HG03565 (cell line): ENCODE measurements around the gene ATAD3A.
"Not testable (repeated sequence)": the region's sequence is repeated elsewhere in the genome, so short reads cannot be mapped to it uniquely, and the experiment has no call there.

ENCODE experiments used
- ATAC-seq: cut with Tn5 transposase; IDR thresholded peaks from one replicate; pipeline ENCODE4 v1.9.1; 2021; ENCODE audit warnings: mild to moderate bottlenecking, moderate library complexity; ENCODE audit not compliant: unreplicated experiment

ATAD3A gene

GRCh38 chr1:1489231-1489630, 22.7 kb upstream of the ATAD3A start:
- ATAC-seq, result no peak

GRCh38 chr1:1489861-1490260, 22.1 kb upstream of the ATAD3A start:
- ATAC-seq, result no peak

DNA sequence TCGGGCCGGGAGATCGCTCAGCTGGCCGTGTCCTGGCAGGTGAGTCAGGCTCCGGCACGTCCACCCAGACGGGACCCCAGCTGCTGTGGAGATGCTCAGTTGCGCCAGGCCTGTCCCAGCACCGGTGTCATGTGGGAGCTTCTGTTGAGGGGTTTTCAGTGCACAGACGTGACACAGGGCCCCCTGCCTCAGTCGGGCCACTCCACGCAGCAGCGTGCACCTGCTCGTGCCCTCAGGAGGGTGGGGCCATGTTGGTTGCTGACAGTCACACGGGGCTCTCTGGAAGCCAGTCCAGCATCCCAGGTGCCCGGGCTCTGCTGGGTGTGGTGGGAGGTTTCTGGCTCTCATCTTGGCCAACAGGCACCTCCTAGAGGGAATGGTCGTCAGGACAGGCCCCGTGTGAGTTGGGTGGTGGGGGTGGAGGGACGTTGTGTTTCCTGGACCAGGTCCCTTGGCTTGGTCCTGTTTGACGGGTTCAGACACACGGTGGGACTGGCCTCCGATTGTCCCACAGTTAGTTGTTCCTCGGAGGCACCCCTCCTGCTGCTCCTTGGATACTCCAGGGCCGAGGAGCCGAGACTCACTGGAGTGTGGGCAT, 21.2 kb upstream of the ATAD3A start:
- no peak for ATAC-seq

DNA sequence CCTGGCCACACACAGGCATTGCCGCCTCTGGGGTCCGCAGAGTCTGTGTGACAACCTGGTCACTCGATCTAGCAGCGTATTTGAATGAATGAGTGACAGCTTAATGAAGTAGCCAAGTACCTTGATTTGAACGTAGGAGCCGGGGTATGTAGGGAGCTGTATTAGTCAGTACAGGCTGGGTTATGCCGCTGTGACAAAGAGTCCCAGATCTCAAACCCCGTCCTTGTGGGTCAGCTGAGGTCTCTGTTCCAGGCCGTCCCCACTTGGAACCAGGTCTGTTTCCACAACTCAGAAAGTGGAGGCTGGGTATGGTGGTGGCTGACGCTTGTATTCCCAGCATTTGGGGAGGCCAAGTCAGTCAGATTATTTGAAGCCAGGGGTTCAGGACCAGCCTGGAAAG, 20.4 kb upstream of the ATAD3A start:
- ATAC-seq, result no peak

GRCh38 chr1:1494311-1494710, 17.7 kb upstream of the ATAD3A start:
- ATAC-seq, result not testable (repeated sequence)

DNA sequence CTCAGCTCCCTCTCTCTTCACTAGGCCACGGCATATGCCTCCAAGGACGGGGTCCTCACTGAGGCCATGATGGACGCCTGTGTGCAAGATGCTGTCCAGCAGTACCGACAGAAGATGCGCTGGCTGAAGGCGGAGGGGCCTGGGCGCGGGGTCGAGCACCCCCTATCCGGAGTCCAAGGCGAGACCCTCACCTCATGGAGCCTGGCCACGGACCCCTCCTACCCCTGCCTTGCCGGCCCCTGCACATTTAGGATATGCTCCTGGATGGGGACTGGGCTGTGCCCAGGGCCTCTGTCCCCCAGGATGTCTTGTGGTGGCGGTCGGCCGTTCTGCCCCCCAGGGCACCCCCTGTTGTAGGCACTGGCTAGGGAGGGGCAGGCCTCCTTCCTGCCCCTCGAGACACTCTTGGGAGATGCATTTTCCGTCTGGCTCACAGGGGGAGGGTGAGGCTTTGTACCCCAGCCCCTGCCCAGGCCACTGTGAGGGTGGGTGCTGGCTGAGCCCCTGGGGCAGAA, 16.4 kb upstream of the ATAD3A start:
- ATAC-seq, result not testable (repeated sequence)

DNA sequence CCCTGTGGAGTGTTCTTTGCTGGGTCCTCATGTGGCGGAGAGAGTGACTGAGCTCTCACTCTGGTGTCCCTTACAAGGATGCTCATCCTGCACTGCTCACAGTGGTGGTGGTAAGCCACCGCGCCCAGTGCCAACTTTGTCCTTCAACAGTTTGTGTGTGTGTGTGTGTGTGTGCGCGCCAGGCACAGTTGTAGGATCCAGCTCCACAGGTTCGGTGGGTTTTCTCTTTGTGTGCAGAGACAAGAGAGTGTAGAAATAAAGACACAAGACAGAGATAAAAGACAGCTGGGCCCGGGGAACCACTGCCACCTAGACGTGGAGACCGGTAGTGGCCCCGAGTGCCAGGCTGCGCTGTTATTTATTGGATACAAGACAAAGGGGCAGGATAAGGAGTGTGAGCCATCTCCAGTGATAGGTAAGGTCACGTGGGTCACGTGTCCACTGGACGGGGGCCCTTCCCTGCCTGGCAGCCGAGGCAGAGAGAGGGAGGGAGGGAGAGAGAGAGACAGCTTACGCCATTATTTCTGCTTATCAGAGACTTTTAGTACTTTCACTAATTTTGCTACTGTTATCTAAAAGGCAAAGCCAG, 7.1 kb upstream of the ATAD3A start:
- not testable (repeated sequence) for ATAC-seq

DNA sequence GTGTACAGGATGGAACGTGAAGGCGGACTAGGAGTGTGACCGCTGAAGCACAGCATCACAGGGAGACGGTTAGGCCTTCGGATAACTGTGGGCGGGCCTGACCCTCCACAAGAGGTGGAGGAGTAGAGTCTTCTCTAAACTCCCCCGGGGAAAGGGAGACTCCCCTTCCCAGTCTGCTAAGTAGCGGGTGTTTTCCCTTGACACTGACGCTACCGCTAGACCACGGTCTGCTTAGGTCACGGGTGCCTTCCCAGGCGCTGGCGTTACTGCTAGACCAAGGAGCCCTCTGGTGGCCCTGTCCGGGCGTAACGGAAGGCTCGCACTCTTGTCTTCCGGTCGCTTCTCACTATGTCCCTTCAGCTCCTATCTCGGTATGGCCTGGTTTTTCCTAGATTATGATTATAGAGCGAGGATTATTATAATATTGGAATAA, 6.6 kb upstream of the ATAD3A start:
- ATAC-seq, result not testable (repeated sequence)

- not testable (repeated sequence) for ATAC-seq
Measured at GRCh38 chr1:1505801-1506200, 6.2 kb upstream of the ATAD3A start.

GRCh38 chr1:1507305-1507704, 4.7 kb upstream of the ATAD3A start:
- ATAC-seq, result no peak

DNA sequence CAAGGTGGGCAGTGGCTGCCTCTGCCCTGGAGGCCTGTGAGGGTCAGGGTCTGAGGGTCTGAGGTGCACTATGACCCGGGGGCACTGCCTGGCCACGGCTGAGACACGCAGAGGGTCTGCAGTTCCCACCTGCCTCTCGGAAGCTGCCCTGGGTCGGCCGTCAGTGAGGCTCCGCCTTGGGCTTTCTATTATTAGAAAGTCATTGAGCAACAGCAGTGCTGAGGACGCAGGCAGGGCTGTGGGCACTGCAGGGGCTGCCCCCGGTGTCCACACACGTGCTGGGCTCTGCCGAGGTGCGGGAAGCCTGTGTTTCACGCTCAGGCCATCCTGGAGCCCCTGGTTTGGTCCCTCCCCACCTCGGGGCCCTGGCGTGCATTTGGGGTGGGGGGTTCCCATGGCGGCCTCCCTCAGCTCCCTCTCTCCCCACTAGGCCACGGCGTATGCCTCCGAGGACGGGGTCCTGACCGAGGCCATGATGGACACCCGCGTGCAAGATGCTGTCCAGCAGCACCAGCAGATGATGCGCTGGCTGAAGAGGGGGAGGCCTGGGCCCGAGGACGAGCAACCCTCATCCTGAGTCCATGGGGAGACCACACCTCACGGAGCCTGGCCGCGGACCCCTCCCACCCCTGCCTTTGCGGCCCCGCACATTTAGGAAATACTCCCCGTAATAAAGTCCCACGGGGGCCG, 3.0 kb upstream of the ATAD3A start:
- ATAC-seq, result not testable (repeated sequence)

GRCh38 chr1:1509465-1509850, 2.5 kb upstream of the ATAD3A start:
- ATAC-seq, result not testable (repeated sequence)

DNA sequence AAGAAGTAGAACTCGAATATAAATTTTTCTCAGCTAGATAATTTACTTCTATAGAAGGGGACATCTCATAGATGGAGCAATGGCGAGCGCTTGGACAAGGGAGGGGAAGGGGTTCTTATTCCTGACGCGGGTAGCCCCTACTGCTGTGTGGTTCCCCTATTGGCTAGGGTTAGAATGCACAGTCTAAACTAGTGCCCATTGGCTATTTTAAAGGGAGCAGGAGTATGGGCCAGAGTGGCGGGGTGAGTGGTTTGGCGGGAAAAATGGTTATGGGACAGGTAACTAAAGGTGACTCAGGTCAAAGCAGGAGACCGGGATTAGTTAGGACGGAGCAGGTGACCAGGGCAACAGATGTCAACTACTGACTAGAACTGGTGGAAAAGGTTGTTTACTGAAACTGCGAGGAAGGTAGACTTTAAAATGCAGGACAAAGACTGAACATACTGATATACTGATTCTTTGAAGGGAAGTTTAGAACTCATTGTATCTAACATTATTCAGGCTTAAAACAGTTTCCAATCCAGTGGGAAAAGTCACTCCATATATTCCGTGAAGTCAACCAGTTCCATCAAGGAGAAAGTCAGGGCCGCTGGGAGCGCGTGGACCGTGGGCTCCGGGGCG, 940 bp upstream of the ATAD3A start:
- ATAC-seq, result no peak

DNA sequence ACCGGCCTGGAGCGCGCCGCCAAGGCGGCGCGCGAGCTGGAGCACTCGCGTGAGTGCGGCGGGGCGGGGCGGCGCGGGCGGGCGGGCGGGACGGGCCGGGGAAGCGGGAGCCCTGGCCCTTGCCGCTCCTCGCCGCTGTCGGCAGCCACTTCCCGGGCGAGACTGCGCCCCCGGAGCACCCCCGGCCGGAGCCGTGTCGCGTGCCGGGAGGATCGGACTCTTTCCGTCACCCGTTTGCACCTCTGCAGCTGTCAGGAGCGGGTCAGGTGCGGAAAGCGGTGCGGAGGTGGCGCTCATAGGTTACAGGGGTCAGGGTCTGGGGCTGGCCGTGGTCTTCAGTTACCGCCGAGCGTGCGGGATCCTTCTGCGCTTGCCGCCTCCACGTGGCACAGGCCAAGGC, 463 bp downstream of the ATAD3A start:
- not testable (repeated sequence) for ATAC-seq

DNA sequence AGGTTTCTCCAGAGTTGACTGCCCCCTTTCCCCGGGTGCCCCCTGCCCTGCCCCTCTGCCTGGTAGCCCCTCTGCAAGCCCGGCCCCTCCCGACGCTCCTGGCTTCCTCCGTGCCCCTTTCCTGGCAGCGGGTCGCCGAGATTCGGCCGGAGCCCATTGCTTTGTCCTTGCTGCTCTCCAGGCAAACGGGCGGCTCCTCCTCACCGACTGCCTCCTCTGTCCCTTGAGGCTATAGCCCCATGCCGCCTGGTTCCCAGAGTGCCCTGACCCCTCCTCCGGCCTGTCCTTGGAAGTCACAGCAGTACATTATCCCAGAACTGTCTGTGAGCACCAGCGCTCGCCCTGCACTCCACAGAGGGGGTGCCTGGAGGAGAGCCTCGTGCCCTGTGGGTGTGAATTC, 1.7 kb downstream of the ATAD3A start:
- ATAC-seq, result not testable (repeated sequence)

- ATAC-seq, result not testable (repeated sequence)
Measured at GRCh38 chr1:1514376-1514775, 2.4 kb downstream of the ATAD3A start.

DNA sequence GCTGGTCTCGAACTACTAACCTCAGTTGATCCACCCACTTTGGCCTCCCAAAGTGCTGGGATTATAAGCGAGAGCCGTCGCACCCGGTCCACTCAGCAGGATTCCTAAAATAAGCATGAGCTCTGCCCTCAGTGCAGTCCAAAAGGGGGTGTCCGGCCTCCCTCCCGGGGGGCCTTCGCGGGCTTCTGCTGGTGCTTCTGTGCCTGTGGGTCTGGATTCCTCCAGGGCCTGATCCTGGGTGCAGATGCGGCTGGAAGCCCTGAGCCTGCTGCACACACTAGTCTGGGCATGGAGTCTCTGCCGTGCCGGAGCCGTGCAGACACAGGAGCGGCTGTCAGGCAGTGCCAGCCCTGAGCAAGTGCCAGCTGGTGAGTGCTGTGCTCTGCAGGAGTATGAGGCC, 5.0 kb downstream of the ATAD3A start:
- ATAC-seq, result not testable (repeated sequence)

DNA sequence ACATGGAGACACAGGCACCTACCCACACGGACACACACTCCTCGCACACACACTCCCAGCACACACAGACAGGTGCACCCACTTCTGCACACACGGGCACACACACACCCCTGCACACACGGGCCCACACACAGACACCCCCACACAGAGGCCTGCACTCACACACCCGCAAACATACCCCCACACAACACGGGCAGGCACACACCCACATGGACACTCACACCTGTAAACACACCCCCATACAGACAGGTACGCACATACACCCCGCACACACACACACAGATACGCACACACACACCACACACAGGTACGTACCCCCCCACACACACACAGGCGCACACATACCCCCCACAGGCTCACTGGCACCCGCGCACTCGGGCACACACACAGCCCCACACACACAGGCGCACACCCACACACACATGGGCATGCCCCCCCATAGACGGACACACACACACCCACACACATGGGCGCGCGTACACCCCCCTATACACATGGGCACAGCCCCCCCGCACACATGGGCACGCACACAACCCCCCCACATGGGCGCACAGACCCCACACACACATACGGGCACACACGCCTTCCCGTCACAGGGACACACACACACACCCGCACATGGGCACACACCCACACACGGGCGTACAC, 6.1 kb downstream of the ATAD3A start:
- ATAC-seq, result no peak

DNA sequence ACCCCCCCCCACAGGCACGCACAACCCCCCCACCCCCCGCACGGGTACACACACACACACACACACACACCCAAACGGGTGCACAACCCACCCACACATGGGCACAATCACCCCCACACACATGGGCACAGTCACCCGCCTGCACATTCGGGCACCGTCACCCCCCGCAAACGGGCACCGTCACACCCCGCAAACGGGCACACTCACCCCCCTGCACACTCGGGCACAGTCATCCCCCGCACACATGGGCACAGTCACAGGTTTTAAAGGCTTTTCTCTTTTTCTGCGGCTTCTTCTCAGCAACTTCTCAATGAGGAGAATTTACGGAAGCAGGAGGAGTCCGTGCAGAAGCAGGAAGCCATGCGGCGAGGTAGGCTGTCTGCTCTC, 6.7 kb downstream of the ATAD3A start:
- ATAC-seq, result not testable (repeated sequence)

- not testable (repeated sequence) for ATAC-seq
Measured at GRCh38 chr1:1519805-1520505, 8.0 kb downstream of the ATAD3A start.

- ATAC-seq, result no peak
Measured at GRCh38 chr1:1521331-1521730, 9.4 kb downstream of the ATAD3A start.
